BJ (cell line): ENCODE measurements around the gene IGFN1. TPM values are rescaled to one million over a fixed set of nuclear protein-coding genes. Genes with fewer than 3 reads are reported as not detected.

Experiments
- CTCF ChIA-PET: fragments of 350-600 bp; formaldehyde crosslinking; extraction: SDS; loops from one replicate; lab custom pipeline; 2021; ENCODE audit warnings: antibody characterized with exemption, inconsistent platforms; lab: Yijun Ruan, JAX
- POLR2A ChIA-PET: fragments of 300-600 bp; sonication (Branson Sonifier 250); formaldehyde crosslinking; extraction: SDS; loops from one replicate; lab custom pipeline; 2021; ENCODE audit warnings: antibody characterized with exemption; lab: Charles Lee
- DNase-seq: peaks from one replicate; pipeline ENCODE4 v3.0.0-alpha.2; 2011; ENCODE audit warnings: low read depth
- H3K27me3 ChIP-seq: 2 replicates; pipeline ENCODE4 v1.6.0; 2011; ENCODE audit warnings: low read length; ENCODE audit not compliant: control insufficient read depth, insufficient read depth
- H3K36me3 ChIP-seq: 2 replicates; pipeline ENCODE4 v1.5.1; 2011; ENCODE audit warnings: low read length; ENCODE audit not compliant: control insufficient read depth, insufficient read depth
- H3K4me3 ChIP-seq: 2 replicates; pipeline ENCODE4 v1.5.1; 2011; ENCODE audit warnings: low read depth, mild to moderate bottlenecking, control low read depth, low read length
- CTCF ChIP-seq: IDR thresholded peaks from 2 replicates; pipeline ENCODE4 v1.5.1; 2011; ENCODE audit warnings: low read depth, mild to moderate bottlenecking, control low read depth, inconsistent platforms, low read length, moderate library complexity; ENCODE audit not compliant: insufficient read depth
- polyA plus RNA-seq: library from polyadenylated mRNA; depleted of rRNA; stranded (reverse); fragments of >200 nt; gene quantifications from 2 replicates; pipeline ENCODE4 v1.2.3, GENCODE V29; 2011

Gene IGFN1
- polyA plus RNA-seq, 1 experiment, result not detected

- no peak for DNase-seq
- POLR2A ChIA-PET, result no interaction called here
- no peaks in the 10 kb centered on the region for H3K36me3 ChIP-seq
- TF ChIP-seq CTCF, result no peak
- CTCF ChIA-PET, result interaction anchor here (1.0 to 3.6 kb wide), 8 partner anchors 17 to 139 kb away, joined by 3 to 24 read pairs (median 6); no protein-coding TSS in a partner anchor
- H3K27me3 ChIP-seq, result peaks cover 5% of the 10 kb centered on the region
- no peak overlapping the region for H3K4me3 ChIP-seq
These were observed 33.4 kb downstream of the IGFN1 start for GRCh38 chr1:201223852-201224665.

DNA sequence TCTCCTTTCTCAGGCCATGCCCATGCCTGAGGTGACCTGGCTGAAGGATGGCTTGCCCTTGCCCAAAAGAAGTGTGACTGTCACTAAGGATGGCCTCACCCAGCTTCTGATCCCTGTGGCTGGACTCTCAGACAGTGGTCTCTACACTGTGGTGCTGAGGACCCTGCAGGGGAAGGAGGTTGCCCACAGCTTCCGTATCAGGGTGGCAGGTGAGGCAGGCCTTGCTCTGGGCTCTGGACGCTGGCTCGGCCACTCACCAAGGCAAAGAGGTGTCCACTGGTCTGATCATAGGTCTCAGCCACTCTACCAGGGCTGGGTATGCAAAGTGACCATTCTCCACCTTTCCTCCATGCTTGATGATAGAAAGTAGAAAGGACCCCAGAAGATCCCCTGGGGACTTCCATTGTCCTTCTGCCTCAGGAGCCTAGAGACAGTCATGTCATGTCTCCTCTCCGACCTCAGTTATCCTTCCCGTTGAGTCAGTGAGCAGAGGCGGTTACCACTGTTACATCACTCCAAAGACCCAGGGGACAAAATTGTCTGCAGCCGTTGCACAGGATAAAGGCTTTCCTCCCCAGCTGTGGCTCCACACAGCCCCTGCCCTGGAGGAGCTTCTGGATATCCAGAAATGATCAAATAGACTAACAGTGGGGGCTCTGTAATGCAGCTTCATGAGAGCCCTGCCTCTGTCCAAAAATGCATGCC, 34.2 kb downstream of the IGFN1 start:
- no peak for TF ChIP-seq CTCF
- Histone ChIP-seq H3K27me3 (peaks cover 5% of the 10 kb centered on the region), H3K4me3 (no peak overlapping the region), H3K36me3 (no peaks in the 10 kb centered on the region)
- ChIA-PET CTCF (interaction anchor here (0.8 kb wide), 1 partner anchor 111 kb away, joined by 3 read pairs; no protein-coding TSS in a partner anchor), POLR2A (no interaction called here)
- no peak for DNase-seq

DNA sequence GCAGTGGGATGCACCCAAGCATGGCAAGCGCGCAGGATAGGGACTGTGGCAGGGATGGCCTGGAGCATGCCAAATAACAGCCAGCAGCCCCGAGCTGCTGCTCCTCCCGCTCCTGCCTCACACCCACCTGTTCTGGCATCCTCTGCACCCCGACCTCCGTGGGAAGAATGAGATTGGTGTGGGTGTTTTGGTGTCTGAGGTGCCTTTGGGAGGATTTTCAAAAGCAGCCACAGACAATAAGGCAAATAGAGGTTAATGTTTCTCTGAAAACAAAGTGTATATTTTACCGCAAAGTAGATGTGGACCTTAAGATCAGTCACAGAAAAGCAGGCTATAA, 35.5 kb downstream of the IGFN1 start:
- H3K27me3 ChIP-seq, result peaks cover 5% of the 10 kb centered on the region
- no peak for DNase-seq
- no peaks in the 10 kb centered on the region for H3K36me3 ChIP-seq
- POLR2A ChIA-PET, result interaction anchor here (0.6 kb wide), 1 partner anchor 41 kb away, joined by 3 read pairs; no protein-coding TSS in a partner anchor
- H3K4me3 ChIP-seq, result no peak overlapping the region
- no peak for TF ChIP-seq CTCF
- CTCF ChIA-PET, result interaction anchor here (0.8 to 1.4 kb wide), 3 partner anchors 9 to 28 kb away, joined by 3 to 5 read pairs (median 3); no protein-coding TSS in a partner anchor

DNA sequence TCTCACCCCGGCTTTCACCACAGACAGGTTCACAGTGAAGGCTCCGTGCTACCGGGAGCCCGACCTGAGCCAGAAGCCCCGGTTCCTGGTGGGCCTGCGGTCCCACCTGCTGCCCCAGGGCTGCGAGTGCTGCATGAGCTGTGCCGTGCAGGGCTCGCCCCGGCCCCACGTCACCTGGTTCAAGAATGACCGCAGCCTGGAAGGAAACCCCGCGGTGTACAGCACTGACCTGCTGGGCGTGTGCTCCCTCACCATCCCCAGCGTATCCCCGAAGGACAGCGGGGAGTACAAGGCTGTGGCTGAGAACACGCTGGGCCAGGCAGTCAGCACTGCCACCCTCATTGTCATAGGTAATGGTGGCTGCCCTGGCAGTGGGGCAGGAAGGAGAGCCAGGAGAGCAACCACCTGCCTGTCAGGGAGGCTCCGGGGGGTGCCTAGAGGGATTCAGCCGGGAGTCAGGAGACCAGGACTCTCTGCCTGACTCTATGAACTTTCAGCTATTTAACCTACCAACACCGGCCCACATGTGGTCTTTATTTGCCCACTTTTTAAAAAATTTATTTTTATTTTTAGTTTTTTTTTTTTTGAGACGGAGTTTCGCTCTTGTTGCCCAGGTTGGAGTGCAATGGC, 36.4 kb downstream of the IGFN1 start:
- ChIA-PET POLR2A (no interaction called here), CTCF (interaction anchor here (1.2 to 1.4 kb wide), 2 partner anchors 8 to 12 kb away, joined by 3 read pairs; no protein-coding TSS in a partner anchor)
- H3K4me3 ChIP-seq, result no peak overlapping the region

More for the DNA sequence above, 36.4 kb downstream of the IGFN1 start:
- H3K36me3 ChIP-seq, result no peaks in the 10 kb centered on the region
- H3K27me3 ChIP-seq, result peaks cover 5% of the 10 kb centered on the region
- TF ChIP-seq CTCF, result no peak
- no peak for DNase-seq
